Measurements from ENCODE around the gene SLC5A5.

Gene SLC5A5

DNA sequence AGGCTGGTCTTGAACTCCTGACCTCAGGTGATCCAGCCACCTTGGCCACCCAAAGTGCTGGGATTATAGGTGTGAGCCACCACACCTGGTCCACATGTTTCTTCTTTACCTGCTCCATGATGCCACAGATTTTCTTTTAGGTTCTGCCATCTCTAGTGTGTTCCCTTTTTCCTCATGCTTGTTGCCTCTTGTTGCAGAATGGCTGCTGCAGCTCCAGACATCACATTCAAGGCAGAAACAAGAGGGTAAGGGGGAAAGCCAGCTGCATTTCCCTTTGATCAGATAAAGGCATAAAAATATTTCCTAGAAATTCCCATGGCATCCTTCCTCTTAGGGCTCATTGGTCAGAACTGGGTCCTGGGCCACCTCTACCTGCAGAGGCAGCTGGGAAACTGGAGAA lies 48.8 kb downstream of the SLC5A5 start:
- H3K9me2 ChIP-seq (replicated peaks; ENCODE audit: control insufficient read depth, low read length) = no peaks in the 10 kb centered on the region
- TF ChIP-seq, protein P1, sequence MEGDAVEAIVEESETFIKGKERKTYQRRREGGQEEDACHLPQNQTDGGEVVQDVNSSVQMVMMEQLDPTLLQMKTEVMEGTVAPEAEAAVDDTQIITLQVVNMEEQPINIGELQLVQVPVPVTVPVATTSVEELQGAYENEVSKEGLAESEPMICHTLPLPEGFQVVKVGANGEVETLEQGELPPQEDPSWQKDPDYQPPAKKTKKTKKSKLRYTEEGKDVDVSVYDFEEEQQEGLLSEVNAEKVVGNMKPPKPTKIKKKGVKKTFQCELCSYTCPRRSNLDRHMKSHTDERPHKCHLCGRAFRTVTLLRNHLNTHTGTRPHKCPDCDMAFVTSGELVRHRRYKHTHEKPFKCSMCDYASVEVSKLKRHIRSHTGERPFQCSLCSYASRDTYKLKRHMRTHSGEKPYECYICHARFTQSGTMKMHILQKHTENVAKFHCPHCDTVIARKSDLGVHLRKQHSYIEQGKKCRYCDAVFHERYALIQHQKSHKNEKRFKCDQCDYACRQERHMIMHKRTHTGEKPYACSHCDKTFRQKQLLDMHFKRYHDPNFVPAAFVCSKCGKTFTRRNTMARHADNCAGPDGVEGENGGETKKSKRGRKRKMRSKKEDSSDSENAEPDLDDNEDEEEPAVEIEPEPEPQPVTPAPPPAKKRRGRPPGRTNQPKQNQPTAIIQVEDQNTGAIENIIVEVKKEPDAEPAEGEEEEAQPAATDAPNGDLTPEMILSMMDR (IDR thresholded peaks at IDR 0.05; ENCODE audit: low read depth, low read length, poor library complexity, severe bottlenecking) = no peak
- TF ChIP-seq EZH2phosphoT487 (IDR thresholded peaks at IDR 0.05; ENCODE audit: borderline replicate concordance, low read length) = no peak
- no peaks in the 10 kb centered on the region for H3K36me3 ChIP-seq (ENCODE audit: control insufficient read depth, low read length)
- H3K79me2 ChIP-seq (ENCODE audit: control insufficient read depth, low read length) = no peaks in the 10 kb centered on the region
- H4K20me1 ChIP-seq (ENCODE audit: control insufficient read depth, insufficient read depth, low read depth, low read length) = no peaks in the 10 kb centered on the region
- no peak overlapping the region for H3K4me2 ChIP-seq (ENCODE audit: low read length)
- no peak overlapping the region for H3K27ac ChIP-seq (ENCODE audit: low read depth, low read length)
- H3K4me1 ChIP-seq (ENCODE audit: control insufficient read depth, low read length) = no peaks in the 10 kb centered on the region
- no peak overlapping the region for H3K4me3 ChIP-seq (ENCODE audit: low read length)
- H3K9me3 ChIP-seq (ENCODE audit: control insufficient read depth, insufficient read depth, low read length) = no peaks in the 10 kb centered on the region
- H3K27me3 ChIP-seq (ENCODE audit: control insufficient read depth, low read length) = peaks cover 8% of the 10 kb centered on the region; the same call in 1 of the 2 replicates
- H3F3A ChIP-seq (ENCODE audit: control insufficient read depth, insufficient read depth) = no peaks in the 10 kb centered on the region

DNA sequence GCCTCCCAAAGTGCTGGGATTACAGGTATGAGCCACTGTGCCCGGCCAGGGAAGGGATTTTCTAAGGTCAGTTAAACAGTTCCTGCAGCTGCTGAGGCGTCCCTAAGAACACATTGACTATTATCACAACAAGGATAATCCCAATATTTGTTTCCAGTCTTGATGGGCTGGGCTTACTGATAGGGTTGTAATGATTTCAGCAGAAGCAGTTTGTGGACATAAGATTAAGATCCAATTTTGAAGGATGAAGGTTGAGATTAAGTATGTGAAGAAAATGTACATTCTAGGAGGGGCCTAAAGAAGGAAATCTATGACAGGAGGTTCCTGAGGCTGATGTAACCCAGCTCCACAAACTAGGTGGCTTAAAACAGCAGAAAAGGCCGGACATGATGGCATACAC lies 50.4 kb downstream of the SLC5A5 start:
- TF ChIP-seq EZH2phosphoT487 (IDR thresholded peaks at IDR 0.05; ENCODE audit: borderline replicate concordance, low read length) = no peak
- TF ChIP-seq, protein P1 (IDR thresholded peaks at IDR 0.05; ENCODE audit: low read depth, low read length, poor library complexity, severe bottlenecking) = no peak
- H3K9me3 ChIP-seq (ENCODE audit: control insufficient read depth, insufficient read depth, low read length) = no peaks in the 10 kb centered on the region
- H3K79me2 ChIP-seq (ENCODE audit: control insufficient read depth, low read length) = no peaks in the 10 kb centered on the region
- H3K27ac ChIP-seq (ENCODE audit: low read depth, low read length) = no peak overlapping the region
- no peaks in the 10 kb centered on the region for H4K20me1 ChIP-seq (ENCODE audit: control insufficient read depth, insufficient read depth, low read depth, low read length)
- no peaks in the 10 kb centered on the region for H3K9me2 ChIP-seq (replicated peaks; ENCODE audit: control insufficient read depth, low read length)
- no peak overlapping the region for H3K4me3 ChIP-seq (ENCODE audit: low read length)
- H3K4me1 ChIP-seq (ENCODE audit: control insufficient read depth, low read length) = no peaks in the 10 kb centered on the region
- no peaks in the 10 kb centered on the region for H3F3A ChIP-seq (ENCODE audit: control insufficient read depth, insufficient read depth)
- no peaks in the 10 kb centered on the region for H3K36me3 ChIP-seq (ENCODE audit: control insufficient read depth, low read length)
- H3K27me3 ChIP-seq (ENCODE audit: control insufficient read depth, low read length) = peaks cover 8% of the 10 kb centered on the region; the same call in 1 of the 2 replicates
- H3K4me2 ChIP-seq (ENCODE audit: low read length) = no peak overlapping the region

DNA sequence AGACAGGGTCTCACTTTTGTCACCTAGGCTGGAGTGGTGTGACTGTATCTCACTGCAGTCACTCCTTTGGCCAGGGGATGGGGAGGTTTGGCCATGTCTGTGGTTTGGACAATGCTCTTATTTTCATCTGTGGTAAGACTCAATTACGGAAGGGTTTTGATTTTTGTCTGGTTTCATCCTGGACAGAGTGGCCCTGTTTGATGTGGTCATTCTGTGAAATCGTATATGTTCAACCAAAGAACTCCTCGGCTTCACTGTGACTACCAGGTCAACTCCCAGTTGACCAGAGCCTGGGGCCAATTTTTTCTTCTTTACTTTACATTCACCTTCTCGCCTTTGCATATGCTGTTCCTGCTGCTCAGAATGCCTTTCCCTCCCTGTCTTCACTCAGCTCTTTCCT lies 54.3 kb downstream of the SLC5A5 start:
- H3K36me3 ChIP-seq (ENCODE audit: control insufficient read depth, low read length) = no peaks in the 10 kb centered on the region
- no peaks in the 10 kb centered on the region for H3F3A ChIP-seq (ENCODE audit: control insufficient read depth, insufficient read depth)
- no peaks in the 10 kb centered on the region for H3K79me2 ChIP-seq (ENCODE audit: control insufficient read depth, low read length)
- H3K27me3 ChIP-seq (ENCODE audit: control insufficient read depth, low read length) = 0 out of 2 replicates have a peak, but pooled peaks cover 4% of the 10 kb centered on the region
- TF ChIP-seq, protein P1 (IDR thresholded peaks at IDR 0.05; ENCODE audit: low read depth, low read length, poor library complexity, severe bottlenecking) = no peak
- no peak for TF ChIP-seq EZH2phosphoT487 (IDR thresholded peaks at IDR 0.05; ENCODE audit: borderline replicate concordance, low read length)
- H3K4me2 ChIP-seq (ENCODE audit: low read length) = no peak overlapping the region
- no peak overlapping the region for H3K27ac ChIP-seq (ENCODE audit: low read depth, low read length)
- H3K9me2 ChIP-seq (replicated peaks; ENCODE audit: control insufficient read depth, low read length) = no peaks in the 10 kb centered on the region
- H4K20me1 ChIP-seq (ENCODE audit: control insufficient read depth, insufficient read depth, low read depth, low read length) = no peaks in the 10 kb centered on the region
- H3K4me1 ChIP-seq (ENCODE audit: control insufficient read depth, low read length) = no peaks in the 10 kb centered on the region
- H3K9me3 ChIP-seq (ENCODE audit: control insufficient read depth, insufficient read depth, low read length) = no peaks in the 10 kb centered on the region
- no peak overlapping the region for H3K4me3 ChIP-seq (ENCODE audit: low read length)

Measured in DOHH2 (cell line).